GM10248 (cell line): ENCODE measurements around the gene CADPS.

Experiments used
- CTCF ChIA-PET: fragments of 300-600 bp; sonication (Branson Sonifier 250); formaldehyde crosslinking; extraction: SDS; loops from one replicate; lab custom pipeline; 2021; ENCODE audit warnings: antibody characterized with exemption; lab: Yijun Ruan, JAX
- POLR2A ChIA-PET: fragments of 350-650 bp; sonication (Branson Sonifier 250); formaldehyde crosslinking; extraction: SDS; loops from one replicate; lab custom pipeline; 2020; ENCODE audit warnings: antibody characterized with exemption; lab: Yijun Ruan, JAX
- DNase-seq: peaks from one replicate; pipeline ENCODE4 v3.0.0; 2012; ENCODE audit errors: extremely low spot score
- TF ChIP-seq, protein P1 (sequence below): IDR thresholded peaks from 2 replicates; pipeline ENCODE4 v1.5.1; 2012; ENCODE audit warnings: mild to moderate bottlenecking, low read depth; ENCODE audit errors: extremely low read depth, missing control alignments, control extremely low read depth

Gene CADPS

DNA sequence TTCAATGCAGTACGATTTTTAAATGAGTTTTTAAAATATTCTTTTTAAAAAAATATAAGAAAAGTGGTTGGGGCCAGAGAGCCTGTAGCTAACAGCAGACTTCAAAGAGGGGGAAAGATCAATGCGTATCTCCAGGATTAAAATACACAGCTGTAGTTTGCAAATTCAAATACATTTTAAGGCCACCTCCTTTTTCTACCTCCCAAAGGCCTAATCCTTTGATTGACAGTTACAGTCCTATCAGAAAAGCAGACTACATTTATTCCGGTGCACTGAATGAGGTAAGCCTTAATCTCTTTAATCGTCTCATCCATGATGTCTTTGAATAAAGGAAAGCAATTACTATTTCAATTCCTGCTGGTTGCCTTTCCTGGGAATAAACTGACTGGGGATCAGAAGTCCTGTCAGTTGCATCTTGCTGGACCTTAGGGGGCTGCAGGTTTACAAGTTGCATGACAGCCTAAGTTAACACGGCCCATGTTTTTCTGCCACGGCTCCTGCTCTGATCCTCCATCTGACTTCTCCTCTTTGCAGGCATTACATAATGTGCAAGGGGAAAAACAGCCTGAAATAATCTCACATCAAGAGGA, 51.7 kb downstream of the CADPS start:
- POLR2A ChIA-PET, result no interaction called here
- TF ChIP-seq, protein P1, sequence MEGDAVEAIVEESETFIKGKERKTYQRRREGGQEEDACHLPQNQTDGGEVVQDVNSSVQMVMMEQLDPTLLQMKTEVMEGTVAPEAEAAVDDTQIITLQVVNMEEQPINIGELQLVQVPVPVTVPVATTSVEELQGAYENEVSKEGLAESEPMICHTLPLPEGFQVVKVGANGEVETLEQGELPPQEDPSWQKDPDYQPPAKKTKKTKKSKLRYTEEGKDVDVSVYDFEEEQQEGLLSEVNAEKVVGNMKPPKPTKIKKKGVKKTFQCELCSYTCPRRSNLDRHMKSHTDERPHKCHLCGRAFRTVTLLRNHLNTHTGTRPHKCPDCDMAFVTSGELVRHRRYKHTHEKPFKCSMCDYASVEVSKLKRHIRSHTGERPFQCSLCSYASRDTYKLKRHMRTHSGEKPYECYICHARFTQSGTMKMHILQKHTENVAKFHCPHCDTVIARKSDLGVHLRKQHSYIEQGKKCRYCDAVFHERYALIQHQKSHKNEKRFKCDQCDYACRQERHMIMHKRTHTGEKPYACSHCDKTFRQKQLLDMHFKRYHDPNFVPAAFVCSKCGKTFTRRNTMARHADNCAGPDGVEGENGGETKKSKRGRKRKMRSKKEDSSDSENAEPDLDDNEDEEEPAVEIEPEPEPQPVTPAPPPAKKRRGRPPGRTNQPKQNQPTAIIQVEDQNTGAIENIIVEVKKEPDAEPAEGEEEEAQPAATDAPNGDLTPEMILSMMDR, result no peak
- CTCF ChIA-PET, result no interaction called here
- no peak for DNase-seq

DNA sequence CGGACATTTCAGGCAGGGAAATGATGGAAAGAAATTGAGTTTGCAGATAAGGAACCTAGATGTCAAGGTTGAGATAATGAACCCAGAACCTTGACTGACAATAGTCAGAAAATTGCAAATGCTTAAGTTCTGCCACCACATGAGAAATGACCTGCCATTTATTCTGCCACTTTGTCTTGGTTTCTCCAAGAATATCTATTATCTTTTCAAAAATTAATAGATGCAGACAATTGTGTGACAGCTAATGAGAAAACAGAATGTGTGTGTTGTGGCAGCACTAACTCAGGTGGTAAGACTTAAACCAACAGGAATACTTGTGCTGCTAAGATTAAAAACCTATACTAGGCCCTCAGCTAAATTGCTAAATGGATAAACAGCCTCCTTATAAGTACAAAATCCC, 52.3 kb downstream of the CADPS start:
- CTCF ChIA-PET, result no interaction called here
- TF ChIP-seq, protein P1, result no peak
- DNase-seq, result no peak
- POLR2A ChIA-PET, result no interaction called here

DNA sequence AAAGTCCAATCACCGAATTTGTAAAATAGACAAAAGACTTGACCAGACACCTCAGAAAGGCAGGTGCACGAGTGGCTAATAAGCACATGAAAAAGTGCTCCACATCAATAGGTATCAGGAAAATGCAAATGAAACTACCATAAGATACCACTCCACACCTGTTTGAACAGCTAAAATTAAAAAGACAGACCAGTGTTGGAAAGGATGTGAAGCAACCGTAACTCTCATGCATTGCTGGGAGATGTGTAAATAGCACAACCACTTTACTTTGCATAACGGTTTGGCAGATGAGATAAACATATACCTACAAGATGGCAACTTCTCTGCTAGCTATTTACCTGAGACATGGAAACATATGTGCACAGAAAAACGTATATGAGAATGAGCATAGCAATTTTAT, 56.9 kb downstream of the CADPS start:
- TF ChIP-seq, protein P1, result no peak
- CTCF ChIA-PET, result no interaction called here
- DNase-seq, result no peak
- POLR2A ChIA-PET, result no interaction called here

GRCh38 chr3:62817678-62818077, 57.5 kb downstream of the CADPS start:
- ChIA-PET CTCF (no interaction called here), POLR2A (no interaction called here)
- TF ChIP-seq, protein P1, result no peak
- no peak for DNase-seq

- TF ChIP-seq, protein P1, result no peak
- ChIA-PET POLR2A (no interaction called here), CTCF (interaction anchor here (1.0 to 1.3 kb wide), 3 partner anchors 16 to 245 kb away, joined by 3 read pairs; no protein-coding TSS in a partner anchor)
- DNase-seq, result no peak
These were observed 59.2 kb downstream of the CADPS start for GRCh38 chr3:62815981-62816380.

GRCh38 chr3:62812631-62813030, 62.6 kb downstream of the CADPS start:
- ChIA-PET POLR2A (no interaction called here), CTCF (no interaction called here)
- no peak for DNase-seq
- TF ChIP-seq, protein P1, result no peak
